NT2/D1 (cell line): ENCODE data around the gene ABAT.

Experiments
- SUZ12 ChIP-seq: IDR thresholded peaks from 2 replicates; pipeline ENCODE4 v1.6.1; 2011; ENCODE audit not compliant: insufficient read length, insufficient read depth; ENCODE audit errors: extremely low read depth
- YY1 ChIP-seq: IDR thresholded peaks from 2 replicates; pipeline ENCODE4 v1.6.1; 2011; ENCODE audit not compliant: insufficient read length, insufficient read depth
- ZNF274 ChIP-seq: IDR thresholded peaks from 2 replicates; pipeline ENCODE4 v1.6.1; 2011; ENCODE audit warnings: mild to moderate bottlenecking, low read depth, low read length

- TF ChIP-seq ZNF274 = no peak
- no peak for TF ChIP-seq YY1
- TF ChIP-seq SUZ12 = no peak
Observed at GRCh38 chr16:8763899-8764298, 89.5 kb downstream of the ABAT start.
